ENCODE data around the gene AFDN.
"Not testable (repeated sequence)": the region's sequence is repeated elsewhere in the genome, so short reads cannot be mapped to it uniquely, and the experiment has no call there.

The AFDN gene

DNA sequence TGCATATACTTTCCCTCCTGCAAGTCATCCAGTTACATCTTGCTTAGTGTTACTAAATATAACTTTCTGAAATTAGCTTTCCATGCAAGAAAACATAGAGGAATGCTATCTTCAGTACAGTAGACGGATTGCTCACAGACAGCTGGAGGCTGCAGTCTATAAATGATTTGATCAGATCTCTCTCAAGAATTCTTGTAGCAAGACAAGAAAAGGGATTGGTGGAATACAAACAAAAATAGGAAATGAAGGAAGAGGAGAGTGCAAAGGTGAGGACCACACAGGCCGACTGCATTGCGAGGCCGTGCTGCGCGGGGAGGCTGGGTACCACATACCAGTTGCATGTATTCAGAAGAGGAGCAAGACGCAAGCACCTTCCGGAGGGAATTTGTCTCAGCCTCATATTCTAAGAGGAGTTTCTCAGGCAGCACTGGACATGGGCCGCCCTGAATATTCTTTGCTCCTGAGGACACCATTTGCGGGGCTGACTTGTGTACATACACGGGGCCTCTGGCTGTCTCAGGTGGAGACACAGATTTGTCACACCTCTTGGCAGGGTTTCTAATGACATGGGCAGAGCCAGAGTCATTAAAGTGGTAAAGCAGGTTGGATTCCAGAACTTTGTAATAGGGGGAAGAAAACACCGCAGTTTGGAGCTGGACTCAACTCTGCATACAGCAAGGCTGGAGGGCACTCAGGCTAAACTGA, 148.1 kb downstream of the AFDN start:
- H3K9me3 ChIP-seq (ENCODE audit: control insufficient read depth, insufficient read depth, low read depth, low read length): no peaks in the 10 kb centered on the region
- peaks cover 9% of the 10 kb centered on the region; the same call in 1 of the 2 replicates for H3K36me3 ChIP-seq (ENCODE audit: control insufficient read depth, insufficient read depth, low read length)
- H3K4me1 ChIP-seq (ENCODE audit: control insufficient read depth, insufficient read depth, low read length): peaks cover 25% of the 10 kb centered on the region
- H3K4me3 ChIP-seq (ENCODE audit: low read depth, low read length): no peak overlapping the region
- H3K27me3 ChIP-seq (ENCODE audit: control insufficient read depth, insufficient read depth, low read length): no peaks in the 10 kb centered on the region
- H3K9ac ChIP-seq (ENCODE audit: low read length): no peak overlapping the region
- no peak overlapping the region for H3K27ac ChIP-seq (ENCODE audit: low read depth, low read length)

DNA sequence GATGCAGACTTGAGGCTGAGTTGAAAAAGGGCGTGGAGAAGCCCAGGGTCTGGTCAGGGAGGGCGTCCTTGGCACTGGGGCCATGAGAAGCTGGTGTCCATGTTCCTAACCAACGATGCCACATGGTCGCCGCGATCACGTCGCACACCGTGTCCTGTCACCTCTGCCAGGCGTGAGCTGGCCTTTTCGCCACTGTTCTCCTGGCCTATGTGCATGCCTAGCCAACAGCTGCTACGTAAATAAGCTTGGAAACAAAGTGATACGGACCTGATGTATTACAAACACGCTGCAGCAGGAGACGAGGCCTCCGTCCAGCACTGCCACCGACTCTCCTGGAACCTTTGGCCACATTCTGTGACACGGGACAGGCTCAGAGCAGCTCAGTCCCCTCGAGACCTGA, 148.7 kb downstream of the AFDN start:
- Histone ChIP-seq H3K27ac (ENCODE audit: low read depth, low read length) (no peak overlapping the region), H3K36me3 (ENCODE audit: control insufficient read depth, insufficient read depth, low read length) (0 out of 2 replicates have a peak, but pooled peaks cover 4% of the 10 kb centered on the region), H3K4me1 (ENCODE audit: control insufficient read depth, insufficient read depth, low read length) (peaks cover 26% of the 10 kb centered on the region), H3K4me3 (ENCODE audit: low read depth, low read length) (no peak overlapping the region), H3K27me3 (ENCODE audit: control insufficient read depth, insufficient read depth, low read length) (no peaks in the 10 kb centered on the region), H3K9me3 (ENCODE audit: control insufficient read depth, insufficient read depth, low read depth, low read length) (no peaks in the 10 kb centered on the region), H3K9ac (ENCODE audit: low read length) (no peak overlapping the region)

DNA sequence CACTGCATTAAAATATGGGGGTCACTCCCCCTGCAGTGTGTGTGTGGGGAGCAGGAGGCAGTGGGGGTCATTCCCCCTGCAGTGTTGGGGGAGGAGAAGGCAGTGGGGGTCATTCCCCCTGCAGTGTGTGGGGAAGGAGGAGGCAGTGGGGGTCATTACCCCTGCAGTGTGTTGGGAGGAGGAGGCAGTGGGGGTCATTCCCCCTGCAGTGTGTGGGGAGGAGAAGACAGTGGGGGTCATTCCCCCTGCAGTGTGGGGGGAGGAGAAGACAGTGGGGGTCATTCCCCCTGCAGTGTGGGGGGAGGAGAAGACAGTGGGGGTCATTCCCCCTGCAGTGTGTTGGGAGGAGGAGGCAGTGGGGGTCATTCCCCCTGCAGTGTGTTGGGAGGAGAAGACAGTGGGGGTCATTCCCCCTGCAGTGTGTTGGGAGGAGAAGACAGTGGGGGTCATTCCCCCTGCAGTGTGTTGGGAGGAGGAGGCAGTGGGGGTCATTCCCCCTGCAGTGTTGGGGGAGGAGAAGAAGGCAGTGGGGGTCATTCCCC, 149.5 kb downstream of the AFDN start:
- not testable (repeated sequence) for H3K4me3 ChIP-seq (ENCODE audit: low read depth, low read length); H3K9me3 ChIP-seq (ENCODE audit: control insufficient read depth, insufficient read depth, low read depth, low read length); H3K27ac ChIP-seq (ENCODE audit: low read depth, low read length); H3K9ac ChIP-seq (ENCODE audit: low read length); H3K27me3 ChIP-seq (ENCODE audit: control insufficient read depth, insufficient read depth, low read length); H3K36me3 ChIP-seq (ENCODE audit: control insufficient read depth, insufficient read depth, low read length)
- H3K4me1 ChIP-seq (ENCODE audit: control insufficient read depth, insufficient read depth, low read length): peaks cover 29% of the 10 kb centered on the region

DNA sequence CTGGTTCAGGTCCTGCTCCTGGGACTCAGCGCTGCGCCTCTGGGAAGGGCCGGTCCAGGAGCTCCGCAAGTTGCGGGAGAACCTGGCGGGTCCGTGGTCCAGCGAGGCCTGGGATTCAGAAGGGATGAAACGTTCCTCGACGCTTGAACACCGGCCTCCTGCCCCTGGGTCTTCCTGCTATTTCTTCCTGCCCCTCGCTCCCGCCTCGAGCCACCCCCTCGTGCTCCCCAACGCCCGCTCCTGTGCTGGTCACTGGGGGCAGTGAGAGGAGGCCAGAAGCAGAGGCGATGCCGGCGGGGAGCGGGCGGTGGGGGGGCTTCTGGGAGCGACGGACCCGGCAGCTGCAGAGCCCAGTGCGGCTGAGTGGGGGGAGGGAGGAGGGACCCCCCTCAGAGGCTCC, 150.0 kb downstream of the AFDN start:
- Histone ChIP-seq H3K9me3 (ENCODE audit: control insufficient read depth, insufficient read depth, low read depth, low read length) (no peaks in the 10 kb centered on the region; the same call in 1 of the 2 replicates), H3K9ac (ENCODE audit: low read length) (no peak overlapping the region), H3K27ac (ENCODE audit: low read depth, low read length) (no peak overlapping the region), H3K27me3 (ENCODE audit: control insufficient read depth, insufficient read depth, low read length) (no peaks in the 10 kb centered on the region), H3K36me3 (ENCODE audit: control insufficient read depth, insufficient read depth, low read length) (no peaks in the 10 kb centered on the region), H3K4me3 (ENCODE audit: low read depth, low read length) (no peak overlapping the region), H3K4me1 (ENCODE audit: control insufficient read depth, insufficient read depth, low read length) (peaks cover 29% of the 10 kb centered on the region)

DNA sequence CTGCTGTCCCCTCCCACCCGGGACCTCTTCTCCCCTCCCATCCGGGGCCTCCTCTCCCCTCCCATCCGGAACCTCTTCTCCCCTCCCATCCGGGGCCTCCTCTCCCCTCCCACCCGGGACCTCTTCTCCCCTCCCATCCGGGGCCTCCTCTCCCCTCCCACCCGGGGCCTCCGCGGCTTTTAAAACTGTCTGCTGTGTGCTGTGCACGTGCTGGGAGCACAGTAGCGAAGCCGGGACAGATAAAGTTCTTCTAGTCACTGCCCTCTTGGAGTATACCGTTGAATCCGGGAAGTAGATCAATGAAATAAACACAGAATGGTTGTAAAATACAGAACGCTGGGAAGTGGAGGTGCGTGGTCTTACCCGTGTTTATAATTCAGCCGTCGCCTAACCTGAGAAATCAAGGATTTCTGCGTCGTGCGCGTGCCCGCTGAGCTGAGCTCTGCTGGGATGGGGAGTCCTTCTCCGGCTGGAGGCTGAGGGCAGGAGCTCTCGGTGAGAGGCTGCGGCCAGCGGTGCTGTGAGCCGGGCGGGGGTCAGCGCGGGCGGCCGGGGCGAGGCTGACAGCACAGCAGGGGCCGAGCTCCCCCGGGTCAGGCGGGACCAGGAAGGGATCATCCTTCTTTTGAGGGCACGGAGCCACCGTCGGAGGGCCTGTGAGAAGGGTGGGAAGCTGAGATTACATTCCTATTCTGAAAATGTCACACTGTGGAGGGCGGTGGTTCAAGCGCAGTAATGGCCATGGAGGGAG, 151.2 kb downstream of the AFDN start:
- peaks cover 3% of the 10 kb centered on the region; the same call in 1 of the 2 replicates for H3K9me3 ChIP-seq (ENCODE audit: control insufficient read depth, insufficient read depth, low read depth, low read length)
- H3K9ac ChIP-seq (ENCODE audit: low read length): no peak overlapping the region
- H3K27ac ChIP-seq (ENCODE audit: low read depth, low read length): no peak overlapping the region
- peaks cover 20% of the 10 kb centered on the region for H3K4me1 ChIP-seq (ENCODE audit: control insufficient read depth, insufficient read depth, low read length)
- H3K36me3 ChIP-seq (ENCODE audit: control insufficient read depth, insufficient read depth, low read length): no peaks in the 10 kb centered on the region
- no peaks in the 10 kb centered on the region for H3K27me3 ChIP-seq (ENCODE audit: control insufficient read depth, insufficient read depth, low read length)
- H3K4me3 ChIP-seq (ENCODE audit: low read depth, low read length): no peak overlapping the region

DNA sequence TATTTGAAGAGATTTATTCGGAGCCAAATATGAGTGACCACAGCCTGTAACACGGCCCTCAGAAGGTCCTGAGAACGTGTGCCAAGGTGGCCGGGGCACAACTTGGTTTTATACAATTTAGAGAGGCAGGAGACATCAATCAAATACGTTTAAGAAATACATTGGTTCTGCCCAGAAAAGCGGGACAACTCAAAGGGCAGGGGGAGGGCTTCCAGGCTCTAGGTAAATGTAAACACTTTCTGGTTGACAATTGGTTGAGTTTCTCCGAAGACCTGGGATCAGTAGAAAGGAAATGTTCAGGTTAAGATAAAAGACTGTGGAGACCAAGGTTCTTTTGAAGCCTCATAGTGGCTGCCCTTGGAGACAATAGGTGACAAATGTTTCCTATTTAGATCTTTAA, 151.9 kb downstream of the AFDN start:
- no peak overlapping the region for H3K27ac ChIP-seq (ENCODE audit: low read depth, low read length)
- H3K9ac ChIP-seq (ENCODE audit: low read length): no peak overlapping the region
- no peak overlapping the region for H3K4me3 ChIP-seq (ENCODE audit: low read depth, low read length)
- H3K36me3 ChIP-seq (ENCODE audit: control insufficient read depth, insufficient read depth, low read length): no peaks in the 10 kb centered on the region
- H3K4me1 ChIP-seq (ENCODE audit: control insufficient read depth, insufficient read depth, low read length): peaks cover 13% of the 10 kb centered on the region
- no peaks in the 10 kb centered on the region for H3K27me3 ChIP-seq (ENCODE audit: control insufficient read depth, insufficient read depth, low read length)
- peaks cover 3% of the 10 kb centered on the region; the same call in 1 of the 2 replicates for H3K9me3 ChIP-seq (ENCODE audit: control insufficient read depth, insufficient read depth, low read depth, low read length)

DNA sequence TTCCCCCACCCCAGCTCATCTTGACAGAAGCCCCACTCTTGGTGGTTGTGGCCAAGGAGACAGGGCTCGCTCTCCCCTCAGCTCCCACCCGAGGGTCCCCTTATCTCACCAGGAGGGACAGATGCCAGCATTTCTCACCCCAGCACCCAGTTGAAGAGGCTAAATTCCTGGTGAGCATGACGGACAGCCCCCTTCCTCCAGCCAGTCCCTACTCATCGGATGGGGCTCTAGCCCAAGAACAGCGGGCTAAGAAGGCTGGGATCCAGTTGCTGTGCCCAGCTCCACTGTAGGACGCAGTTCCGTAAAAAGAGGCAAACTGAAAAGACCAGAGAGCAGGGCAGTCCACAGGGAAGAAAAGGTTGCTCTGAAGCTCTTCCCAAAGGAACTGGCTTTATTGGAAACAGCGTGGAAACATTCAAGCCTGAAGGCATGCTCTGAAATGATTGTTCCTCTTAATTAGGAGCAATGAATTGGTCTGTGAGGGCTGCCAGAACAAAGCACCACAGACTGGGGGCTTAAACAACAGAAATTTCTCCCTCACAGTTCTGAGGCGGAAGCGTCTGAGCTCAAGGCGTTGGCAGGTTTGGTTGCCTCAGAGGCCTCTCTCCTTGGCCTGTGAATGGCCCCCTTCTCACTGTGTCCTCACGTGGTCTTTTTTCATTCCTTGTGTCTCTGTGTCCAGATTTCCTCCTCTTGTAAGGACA, 152.9 kb downstream of the AFDN start:
- H3K36me3 ChIP-seq (ENCODE audit: control insufficient read depth, insufficient read depth, low read length): no peaks in the 10 kb centered on the region
- no peaks in the 10 kb centered on the region for H3K27me3 ChIP-seq (ENCODE audit: control insufficient read depth, insufficient read depth, low read length)
- H3K9me3 ChIP-seq (ENCODE audit: control insufficient read depth, insufficient read depth, low read depth, low read length): peaks cover 10% of the 10 kb centered on the region
- H3K4me1 ChIP-seq (ENCODE audit: control insufficient read depth, insufficient read depth, low read length): peaks cover 9% of the 10 kb centered on the region; the same call in 1 of the 2 replicates
- H3K9ac ChIP-seq (ENCODE audit: low read length): no peak overlapping the region
- no peak overlapping the region for H3K27ac ChIP-seq (ENCODE audit: low read depth, low read length)
- no peak overlapping the region for H3K4me3 ChIP-seq (ENCODE audit: low read depth, low read length)

DNA sequence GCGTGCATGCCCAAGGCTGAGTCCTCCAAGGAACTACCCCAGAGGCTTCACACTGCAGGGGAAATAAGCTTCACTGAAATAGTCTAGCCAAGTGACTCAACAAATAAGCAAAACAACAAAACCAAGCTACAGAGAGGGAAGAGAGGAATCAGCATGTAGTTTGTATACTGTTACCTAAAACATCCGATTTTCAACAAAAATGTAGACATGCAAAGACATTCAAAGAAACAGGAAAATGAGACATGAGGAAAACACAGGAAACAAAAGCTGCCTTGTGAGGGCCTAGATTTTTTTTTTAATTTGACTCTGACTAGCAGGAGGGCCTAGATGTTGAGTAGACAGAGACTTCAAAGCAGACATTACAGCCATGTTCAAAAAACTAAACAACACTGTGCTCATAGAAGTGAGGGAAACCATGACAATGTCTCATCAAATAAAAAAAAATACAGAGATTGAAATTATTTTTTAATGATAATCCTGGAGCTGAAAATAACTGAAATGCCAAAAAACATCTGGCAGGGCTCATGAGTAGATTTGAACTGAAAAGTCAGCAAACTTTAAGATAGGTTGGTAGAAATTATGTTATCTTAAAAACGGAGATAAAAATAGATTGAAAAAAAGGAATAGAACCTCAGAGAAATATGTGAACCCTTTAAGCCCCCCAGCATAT, 154.3 kb downstream of the AFDN start:
- no peaks in the 10 kb centered on the region for H3K36me3 ChIP-seq (ENCODE audit: control insufficient read depth, insufficient read depth, low read length)
- H3K9me3 ChIP-seq (ENCODE audit: control insufficient read depth, insufficient read depth, low read depth, low read length): peaks cover 18% of the 10 kb centered on the region
- peaks cover 9% of the 10 kb centered on the region; the same call in 1 of the 2 replicates for H3K4me1 ChIP-seq (ENCODE audit: control insufficient read depth, insufficient read depth, low read length)
- H3K27me3 ChIP-seq (ENCODE audit: control insufficient read depth, insufficient read depth, low read length): no peaks in the 10 kb centered on the region
- no peak overlapping the region for H3K4me3 ChIP-seq (ENCODE audit: low read depth, low read length)
- H3K27ac ChIP-seq (ENCODE audit: low read depth, low read length): no peak overlapping the region
- no peak overlapping the region for H3K9ac ChIP-seq (ENCODE audit: low read length)

DNA sequence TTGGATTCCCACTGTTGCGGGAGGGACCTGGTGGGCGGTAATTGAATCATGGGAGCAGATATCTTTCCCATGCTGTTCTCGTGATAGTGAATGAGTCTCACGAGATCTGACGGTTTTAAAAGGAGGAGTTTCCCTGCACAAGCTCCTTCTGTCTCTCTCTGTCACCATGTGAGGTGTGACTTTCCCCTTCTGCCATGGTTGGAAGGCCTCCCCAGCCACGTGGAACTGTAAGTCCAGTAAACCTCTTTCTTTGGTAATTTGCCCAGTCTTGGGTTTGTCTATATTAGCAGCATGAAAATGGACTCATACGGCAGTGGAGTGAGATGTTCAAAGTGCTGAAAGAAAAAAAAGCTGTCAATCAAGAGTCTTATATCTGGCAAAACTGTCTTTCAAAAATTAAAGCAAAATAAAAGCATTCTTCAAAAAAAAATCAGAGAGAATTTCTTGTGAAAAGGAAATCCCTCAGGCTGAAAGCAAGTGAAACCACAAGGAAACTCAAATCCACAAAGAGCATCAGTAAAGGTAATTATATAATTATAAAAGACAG, 155.3 kb downstream of the AFDN start:
- no peaks in the 10 kb centered on the region for H3K27me3 ChIP-seq (ENCODE audit: control insufficient read depth, insufficient read depth, low read length)
- no peaks in the 10 kb centered on the region for H3K36me3 ChIP-seq (ENCODE audit: control insufficient read depth, insufficient read depth, low read length)
- peaks cover 9% of the 10 kb centered on the region; the same call in 1 of the 2 replicates for H3K4me1 ChIP-seq (ENCODE audit: control insufficient read depth, insufficient read depth, low read length)
- no peak overlapping the region for H3K4me3 ChIP-seq (ENCODE audit: low read depth, low read length)
- H3K9me3 ChIP-seq (ENCODE audit: control insufficient read depth, insufficient read depth, low read depth, low read length): peaks cover 18% of the 10 kb centered on the region
- no peak overlapping the region for H3K27ac ChIP-seq (ENCODE audit: low read depth, low read length)
- no peak overlapping the region for H3K9ac ChIP-seq (ENCODE audit: low read length)

DNA sequence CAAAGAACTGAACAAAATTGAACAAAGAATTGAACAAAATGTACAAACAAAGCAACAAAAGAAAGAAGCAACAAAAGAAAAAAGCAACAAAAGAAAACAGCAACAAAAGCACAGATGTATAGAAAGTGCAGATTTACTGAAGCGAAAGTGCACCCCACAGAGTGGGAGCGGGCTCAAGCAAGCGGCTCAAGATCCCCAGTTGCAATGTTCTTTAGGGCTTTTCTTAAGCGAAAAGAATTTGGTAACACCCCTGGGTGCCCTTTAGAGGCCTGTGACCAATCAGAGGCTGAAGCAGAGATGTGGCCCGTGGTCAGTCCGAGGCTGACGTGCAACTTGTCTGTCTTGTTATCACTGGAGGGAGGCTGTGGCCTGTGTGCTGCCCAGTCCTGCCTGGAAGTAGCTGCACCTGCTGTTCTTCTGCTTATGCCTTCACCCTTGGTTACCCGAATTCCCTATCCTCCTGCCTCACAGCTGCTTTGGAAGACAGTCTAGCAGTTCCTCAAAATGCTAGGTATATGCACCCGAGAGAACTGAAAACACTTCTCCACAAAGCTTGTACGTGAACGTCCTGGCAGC, 157.5 kb downstream of the AFDN start:
- Histone ChIP-seq H3K4me3 (ENCODE audit: low read depth, low read length) (no peak overlapping the region), H3K27ac (ENCODE audit: low read depth, low read length) (no peak overlapping the region), H3K36me3 (ENCODE audit: control insufficient read depth, insufficient read depth, low read length) (no peaks in the 10 kb centered on the region), H3K4me1 (ENCODE audit: control insufficient read depth, insufficient read depth, low read length) (peaks cover 9% of the 10 kb centered on the region; the same call in 1 of the 2 replicates), H3K9ac (ENCODE audit: low read length) (no peak overlapping the region), H3K9me3 (ENCODE audit: control insufficient read depth, insufficient read depth, low read depth, low read length) (peaks cover 18% of the 10 kb centered on the region), H3K27me3 (ENCODE audit: control insufficient read depth, insufficient read depth, low read length) (no peaks in the 10 kb centered on the region)
